ENCODE measurements around the gene TTC23.

Gene TTC23

DNA sequence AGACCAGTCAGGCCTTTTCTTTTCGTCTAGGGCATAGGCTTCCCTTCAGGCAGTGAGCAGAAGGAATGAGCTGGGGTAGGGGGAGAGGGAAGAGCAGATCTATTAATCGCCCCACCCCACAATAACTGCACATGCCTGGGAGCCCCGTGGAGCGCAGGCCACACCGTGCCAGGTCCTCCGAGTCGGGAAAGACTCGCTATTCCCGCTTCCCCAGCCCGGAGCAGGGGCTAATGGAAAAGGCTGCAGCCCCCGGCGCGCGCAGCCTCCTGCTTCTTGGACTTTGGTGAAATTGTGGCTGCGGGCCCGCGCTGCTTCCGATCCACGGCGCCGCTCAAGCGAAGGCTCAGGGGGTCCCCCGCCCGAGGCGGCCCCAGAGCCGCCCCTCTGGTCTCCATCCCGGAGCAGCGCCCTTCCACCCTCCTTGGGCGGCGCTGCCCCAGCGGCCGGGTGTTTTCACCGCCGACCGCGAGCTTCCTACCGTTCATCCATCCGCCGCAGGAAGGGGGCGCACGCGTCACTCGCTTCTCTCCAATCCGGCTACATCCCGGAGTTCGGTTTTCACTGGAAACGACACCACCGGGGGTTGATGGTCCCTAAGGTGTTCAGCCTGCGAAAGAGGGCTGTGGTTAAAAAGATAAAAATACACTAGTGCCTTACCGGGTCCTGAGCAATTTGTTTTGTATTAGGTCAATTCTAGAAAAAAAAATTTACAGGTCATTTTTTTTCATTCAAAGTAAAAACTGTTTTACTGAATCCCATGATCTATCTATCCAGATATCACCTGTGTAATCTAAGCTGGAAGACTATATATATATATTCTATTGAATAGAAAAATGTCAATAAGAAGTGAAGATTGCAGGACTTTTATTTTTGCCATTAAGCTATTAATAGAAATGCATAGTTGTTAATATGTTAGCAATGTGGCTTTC lies 148.9 kb downstream of the TTC23 start:
- peak; percentile 77 for DNase-seq

DNA sequence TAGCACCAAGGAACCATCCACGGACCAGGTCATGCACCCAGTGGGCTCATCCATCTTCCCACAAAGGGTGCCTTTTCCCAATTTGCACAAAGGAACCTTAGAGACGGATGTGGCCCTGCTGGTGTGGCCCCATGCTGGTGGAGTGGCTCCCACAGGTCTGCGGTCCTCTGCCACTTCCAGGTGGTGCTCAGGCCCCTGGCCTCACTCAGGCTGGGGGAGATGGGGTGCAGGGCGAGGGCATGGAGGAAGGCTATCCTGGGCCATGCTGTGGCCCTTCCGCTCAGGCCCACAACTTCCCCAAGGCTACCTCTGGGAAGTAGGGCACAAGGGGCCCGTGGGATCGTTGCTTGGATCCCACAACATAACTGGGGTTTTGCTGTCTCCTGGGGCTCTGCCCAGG lies 149.7 kb downstream of the TTC23 start:
- DNase-seq = no peak

DNA sequence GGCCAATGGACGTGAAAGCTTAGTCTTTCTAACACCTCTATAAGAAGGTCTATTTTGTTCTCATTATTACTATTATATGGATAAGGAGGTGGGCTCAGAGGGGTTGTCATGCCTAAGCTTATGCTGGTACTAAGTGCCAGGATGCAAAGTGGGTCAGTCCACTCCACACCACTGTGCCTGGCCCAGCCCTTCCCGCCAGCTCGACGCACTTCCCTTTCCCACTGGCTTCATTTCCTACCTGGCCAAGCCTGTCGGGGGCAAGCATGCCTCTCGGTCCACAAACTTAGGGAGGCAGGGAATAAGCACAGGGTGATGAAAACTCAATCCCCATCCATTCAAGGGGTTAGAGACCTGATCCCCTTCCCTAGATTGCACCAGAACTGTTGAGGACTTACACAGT lies 150.4 kb downstream of the TTC23 start:
- no peak for DNase-seq

DNA sequence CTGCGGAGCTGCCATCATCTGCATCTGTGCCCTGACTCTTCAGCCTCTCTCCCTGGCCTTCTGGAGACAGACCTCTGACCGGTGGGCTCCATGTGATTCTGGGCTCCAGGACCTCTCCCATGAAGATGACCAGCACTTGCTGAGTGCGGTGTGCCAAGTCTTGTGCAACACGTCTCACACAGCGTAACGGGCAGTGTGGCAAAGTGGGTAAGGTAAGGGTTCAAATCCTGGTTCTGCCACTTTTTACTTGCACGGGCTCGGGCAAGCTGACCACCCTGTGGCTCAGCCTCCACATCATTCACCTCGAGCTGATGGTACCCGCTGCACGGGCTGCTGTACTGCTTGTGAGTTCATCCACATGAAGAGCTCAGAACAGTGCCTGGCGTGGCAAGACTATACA lies 151.0 kb downstream of the TTC23 start:
- no peak for DNase-seq

DNA sequence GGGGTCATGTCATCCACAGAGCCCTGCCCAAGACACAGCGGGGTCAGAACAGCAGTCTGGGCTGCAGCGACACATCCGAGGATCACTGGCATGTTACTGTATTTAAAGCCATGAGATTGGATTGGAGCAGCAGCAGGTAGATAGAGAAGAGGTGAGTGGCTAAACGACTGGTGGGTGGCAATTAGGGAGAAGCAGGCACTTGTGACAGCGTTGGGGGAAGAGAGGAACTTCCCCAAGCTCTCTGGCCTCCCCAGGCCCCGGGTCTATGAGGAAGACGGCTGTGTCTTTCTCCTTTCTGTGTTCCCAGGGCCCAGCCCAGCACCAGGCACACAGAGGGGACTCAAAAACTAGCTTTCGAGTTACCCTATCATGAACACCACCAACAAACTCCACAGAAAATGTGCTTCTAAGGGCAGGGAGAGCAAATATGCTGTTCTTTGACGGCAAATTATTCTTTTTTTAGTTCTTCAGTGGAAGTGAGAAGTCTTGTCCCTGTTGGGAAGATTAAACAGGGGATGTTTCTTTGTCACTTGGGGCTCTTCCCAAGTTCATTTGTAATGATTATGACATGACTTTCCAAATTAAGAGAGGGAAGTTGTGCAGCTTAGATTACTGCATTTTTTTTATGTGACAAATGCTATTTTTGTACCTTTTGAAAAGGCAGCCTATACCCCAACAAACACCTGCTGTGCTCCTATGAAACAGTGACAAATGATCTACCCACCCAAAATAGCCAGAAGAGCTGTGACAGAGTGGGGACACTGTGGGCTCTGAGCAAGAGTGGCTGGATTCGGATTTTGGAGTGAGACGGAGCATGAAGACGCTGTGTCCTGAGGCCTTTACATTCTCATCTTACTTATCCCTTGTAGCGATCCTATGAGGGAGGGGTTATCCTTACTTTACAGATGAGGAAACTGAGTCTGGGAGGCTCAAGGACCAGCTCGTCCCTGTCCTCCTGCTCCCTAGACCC lies 151.7 kb downstream of the TTC23 start:
- no peak for DNase-seq

DNA sequence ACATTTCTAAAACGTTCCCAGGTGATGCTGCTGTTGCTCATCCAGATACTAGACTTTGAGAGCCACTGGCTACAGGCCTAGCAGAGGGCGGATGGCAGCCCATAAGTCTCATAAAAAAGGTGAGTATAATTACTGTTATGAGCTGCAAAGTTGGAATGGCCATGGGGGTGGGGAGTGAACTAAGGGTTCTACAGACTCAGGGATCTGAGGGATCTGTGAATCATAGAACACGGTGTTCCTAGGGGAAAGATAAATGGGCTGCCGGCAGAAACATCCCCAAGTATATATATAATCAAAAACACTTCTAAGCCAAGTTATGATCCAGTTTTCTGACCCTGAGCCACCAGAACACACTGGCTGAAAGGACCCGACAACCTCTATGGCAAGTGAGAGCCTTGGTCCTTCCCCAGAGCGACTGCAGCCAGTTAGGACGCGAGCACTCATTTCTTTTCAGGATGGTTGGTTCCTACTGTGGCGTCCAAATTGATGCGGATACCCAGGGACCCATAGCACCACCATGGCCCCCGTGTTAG lies 152.4 kb downstream of the TTC23 start:
- no peak for DNase-seq

DNA sequence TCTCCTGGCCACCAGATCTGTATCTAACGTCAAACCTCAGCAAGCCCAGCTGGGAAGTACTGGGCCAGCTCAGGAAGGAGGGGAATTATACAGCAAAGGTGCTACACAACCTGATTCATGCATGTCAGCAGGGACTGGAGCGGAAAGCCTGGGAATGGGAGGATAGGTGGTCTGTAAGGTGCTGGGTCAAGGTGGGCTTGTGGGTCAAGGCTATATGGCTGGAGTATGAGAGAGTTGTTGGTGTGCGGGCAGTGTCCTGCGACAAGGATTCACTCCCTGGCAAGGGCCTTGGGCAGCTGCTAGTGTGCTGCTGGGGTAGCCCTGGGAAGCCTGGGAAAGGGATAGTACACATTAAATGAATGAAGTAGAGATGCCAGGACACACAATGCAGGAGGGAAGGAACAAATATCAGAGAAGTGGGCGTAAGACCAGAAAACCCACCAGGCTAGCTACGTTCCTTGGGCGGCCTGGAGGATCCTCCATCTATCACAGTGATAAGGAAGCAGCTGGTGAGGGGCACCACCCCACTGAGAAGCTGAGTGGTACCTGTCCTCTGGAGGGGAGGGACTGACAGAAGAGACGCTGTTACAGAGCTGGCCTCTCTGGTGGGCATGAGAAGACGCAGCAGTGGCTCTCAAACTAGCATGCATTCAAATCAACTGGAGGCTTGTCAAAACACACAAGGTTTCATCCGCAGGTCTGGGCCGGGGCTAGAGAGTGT lies 153.0 kb downstream of the TTC23 start:
- DNase-seq = no peak

DNA sequence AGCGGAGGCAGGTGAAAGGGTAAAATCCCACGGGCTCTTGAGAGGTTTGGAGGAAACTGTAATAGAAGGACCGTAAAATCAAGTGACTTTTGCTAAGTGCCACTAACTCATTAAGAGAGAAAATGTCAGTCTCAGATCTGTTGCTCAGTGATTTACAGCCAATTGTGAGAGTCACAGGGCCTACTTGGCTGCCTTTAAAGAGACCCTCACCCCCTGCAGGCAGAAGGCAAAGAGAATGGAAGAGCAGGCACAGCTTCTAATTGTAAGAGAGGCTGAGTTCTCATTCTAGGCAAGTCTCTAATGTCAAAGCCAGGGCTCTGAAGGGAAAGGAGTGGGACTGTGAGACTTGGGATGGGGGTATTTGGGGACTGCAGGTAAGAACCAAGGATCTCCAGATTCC lies 153.8 kb downstream of the TTC23 start:
- no peak for DNase-seq

DNA sequence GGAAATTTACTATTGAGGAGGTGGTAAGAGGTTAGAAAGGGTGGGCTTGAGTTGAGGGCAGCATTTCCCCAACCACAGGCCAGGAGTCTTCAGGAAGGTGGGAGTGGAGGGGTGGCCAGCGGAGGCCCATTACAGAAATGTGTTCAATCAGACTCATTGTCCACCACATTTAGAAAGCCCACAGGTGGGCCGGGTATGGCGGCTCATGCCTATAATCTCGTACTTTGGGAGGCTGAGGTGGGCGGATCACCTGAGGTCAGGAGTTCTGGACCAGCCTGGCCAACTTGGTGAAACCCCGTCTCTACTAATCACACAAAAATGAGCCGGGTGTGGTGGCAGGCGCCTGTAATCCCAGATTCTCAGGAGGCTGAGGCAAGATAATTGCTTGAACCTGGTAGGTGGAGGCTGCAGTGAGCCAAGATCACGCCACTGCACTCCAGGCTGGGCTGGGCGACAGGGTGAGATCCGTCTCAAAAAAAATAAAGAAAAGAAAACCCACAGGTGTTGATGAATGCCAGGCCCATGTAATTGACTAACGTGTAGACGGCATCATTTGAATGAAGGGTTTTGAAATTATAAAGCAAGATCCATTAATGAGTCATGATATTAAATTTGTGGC lies 156.7 kb downstream of the TTC23 start:
- no peak for DNase-seq

DNA sequence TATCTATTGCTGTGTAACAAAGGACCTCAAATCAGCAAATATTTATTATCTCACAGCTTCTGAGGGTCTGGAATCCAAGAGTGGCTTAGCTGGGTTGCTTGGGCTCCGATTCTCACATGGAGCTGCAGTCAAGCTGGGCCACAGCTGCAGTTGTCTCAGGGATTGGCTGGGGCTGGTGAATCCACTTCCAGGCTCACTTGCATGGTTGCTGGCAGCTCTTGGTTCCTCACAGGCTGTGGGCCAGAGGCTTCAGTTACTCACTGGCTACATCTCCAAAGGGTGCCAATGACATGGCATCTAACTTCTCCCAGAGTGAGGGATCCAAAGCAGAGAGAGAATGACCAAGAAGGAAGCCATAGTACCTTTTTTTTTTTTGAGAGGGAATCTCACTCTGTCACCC lies 158.4 kb downstream of the TTC23 start:
- no peak for DNase-seq

DNA sequence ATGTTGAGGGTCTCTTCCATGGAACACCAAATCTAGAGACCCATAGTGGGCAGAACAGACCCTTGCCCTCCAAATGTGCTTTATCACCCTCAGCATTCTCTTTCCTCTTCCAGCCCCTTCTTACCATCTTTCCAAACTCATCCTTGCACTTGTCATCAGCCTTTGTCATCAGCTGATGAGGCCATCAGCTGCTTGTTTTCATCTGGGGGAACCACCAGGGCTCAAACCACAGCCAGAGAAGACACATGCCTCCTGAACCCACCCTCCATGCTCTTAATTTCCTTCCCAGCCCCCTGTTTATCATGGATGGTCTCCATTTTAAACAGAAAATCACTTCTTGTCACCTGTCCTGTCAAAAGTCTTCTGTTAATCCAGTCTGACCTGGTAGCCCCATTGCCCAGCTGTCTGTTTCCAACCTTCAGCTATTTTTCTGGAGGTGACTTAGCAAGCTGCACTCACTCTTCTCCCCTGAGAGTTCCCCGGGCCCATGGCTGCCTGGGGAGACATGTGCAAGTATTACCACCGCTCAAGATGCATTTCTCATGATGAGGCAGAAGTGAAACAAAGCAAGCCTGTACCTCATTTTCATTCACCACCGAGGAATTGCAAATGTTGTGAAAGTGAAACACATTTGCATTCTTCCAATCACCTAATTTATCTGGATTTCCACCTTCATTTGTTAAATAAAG lies 159.2 kb downstream of the TTC23 start:
- DNase-seq = no peak

DNA sequence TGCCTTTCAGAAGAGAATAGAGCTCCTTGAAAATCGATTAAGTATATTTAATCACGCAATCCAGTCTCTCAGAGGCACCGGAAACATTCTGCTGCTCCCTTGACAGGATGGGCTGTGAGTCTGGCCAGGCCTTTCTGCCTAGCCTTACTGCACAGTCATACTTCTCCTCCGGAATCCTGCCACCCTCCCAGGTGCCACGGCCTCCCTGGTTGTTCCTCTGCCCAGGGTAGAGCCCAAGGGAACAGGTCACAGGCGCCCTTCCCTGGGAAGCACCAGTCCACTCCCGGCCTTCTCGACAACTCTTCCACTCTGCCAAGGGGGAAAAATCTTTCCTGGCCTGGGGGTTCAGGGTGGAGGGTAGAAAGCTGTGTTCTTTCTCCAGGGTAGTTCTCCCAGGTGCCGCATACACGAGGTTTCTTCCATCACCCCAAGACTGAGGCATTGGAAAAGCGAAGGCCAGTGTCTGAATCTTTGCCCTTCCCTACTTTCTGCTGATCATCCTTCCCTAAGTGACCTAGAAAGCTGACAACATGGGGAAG lies 161.9 kb downstream of the TTC23 start:
- DNase-seq = no peak

DNA sequence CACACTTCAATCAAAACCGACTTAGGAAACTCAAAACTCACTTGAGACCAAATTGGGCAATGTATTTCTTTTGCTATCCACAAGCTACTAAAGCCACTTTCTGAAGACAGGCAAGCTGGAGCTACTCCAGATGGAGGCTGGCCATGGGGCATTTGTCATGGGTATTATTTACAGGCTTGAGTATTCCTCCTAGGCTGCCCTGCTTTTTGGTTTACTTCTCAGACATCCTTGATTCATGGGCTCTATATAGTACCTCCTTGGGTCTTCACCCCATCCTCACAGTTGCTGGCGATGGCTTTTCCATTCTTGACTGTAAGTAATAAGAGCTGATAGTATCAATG lies 163.1 kb downstream of the TTC23 start:
- DNase-seq = no peak

Data from OCI-M1 (cell line).